HepG2 (cell line): ENCODE data around the gene NFE2L2. TPM values are rescaled to one million over a fixed set of nuclear protein-coding genes. Genes with fewer than 3 reads are reported as not detected.
A peak's percentile ranks its signal among the peaks of the same experiment; 100 is the strongest.

Experiments
- ARNTL ChIP-seq: sonication (generic); formaldehyde crosslinking; IDR thresholded peaks from 2 replicates; pipeline ENCODE4 v1.4.0; 2020; ENCODE audit warnings: mild to moderate bottlenecking, missing genetic modification reagents
- ATM ChIP-seq: fragments of 450-650 bp; IDR thresholded peaks from 2 replicates; pipeline ENCODE4 v1.7.1; 2017; ENCODE audit warnings: mild to moderate bottlenecking, borderline replicate concordance
- BATF2 ChIP-seq: sonication (generic); formaldehyde crosslinking; IDR thresholded peaks from 2 replicates; pipeline ENCODE4 v1.8.0; 2022; ENCODE audit warnings: mild to moderate bottlenecking, missing genetic modification reagents, moderate library complexity
- FOXP1 ChIP-seq, 2 experiments: fragments of 450-650 bp in 1 of 2; IDR thresholded peaks; 2 replicates each; pipeline ENCODE4 v1.6.1; 2017 to 2018; ENCODE audit warnings: antibody characterized with exemption in 1 of 2
- GTF3A ChIP-seq: sonication (generic); formaldehyde crosslinking; conservative IDR thresholded peaks from 2 replicates; pipeline ENCODE4 v1.4.0; 2020; ENCODE audit warnings: mild to moderate bottlenecking, missing genetic modification reagents
- GZF1 ChIP-seq: sonication (generic); formaldehyde crosslinking; IDR thresholded peaks from 2 replicates; pipeline ENCODE4 v1.5.1; 2020; ENCODE audit warnings: mild to moderate bottlenecking, missing genetic modification reagents
- LRRFIP1 ChIP-seq: sonication (generic); formaldehyde crosslinking; conservative IDR thresholded peaks from 2 replicates; pipeline ENCODE4 v1.4.0; 2020; ENCODE audit warnings: missing genetic modification reagents
- MEF2D ChIP-seq: sonication (generic); formaldehyde crosslinking; IDR thresholded peaks from 2 replicates; pipeline ENCODE4 v1.5.1; 2020; ENCODE audit warnings: mild to moderate bottlenecking, missing genetic modification reagents
- MXD1 ChIP-seq: sonication (generic); formaldehyde crosslinking; IDR thresholded peaks from 2 replicates; pipeline ENCODE4 v1.4.0; 2020; ENCODE audit warnings: mild to moderate bottlenecking, missing genetic modification reagents
- NCOA1 ChIP-seq: sonication (generic); formaldehyde crosslinking; IDR thresholded peaks from 2 replicates; pipeline ENCODE4 v1.9.0; 2021; ENCODE audit warnings: missing genetic modification reagents
- RBM22 ChIP-seq: fragments of 200-400 bp; formaldehyde crosslinking; optimal IDR thresholded peaks from 2 replicates; pipeline ENCODE3; 2017; ENCODE audit warnings: mild to moderate bottlenecking, low read length, moderate library complexity
- RFXAP ChIP-seq: sonication (generic); formaldehyde crosslinking; IDR thresholded peaks from 2 replicates; pipeline ENCODE4 v1.4.0; 2020; ENCODE audit warnings: missing genetic modification reagents, borderline replicate concordance
- SOX5 ChIP-seq: IDR thresholded peaks from 2 replicates; pipeline ENCODE4 v1.6.1; 2016; ENCODE audit warnings: borderline replicate concordance
- SP4 ChIP-seq: sonication (generic); formaldehyde crosslinking; IDR thresholded peaks from 2 replicates; pipeline ENCODE4 v1.8.1; 2023; ENCODE audit warnings: mild to moderate bottlenecking, missing genetic modification reagents
- TEF ChIP-seq: sonication (generic); formaldehyde crosslinking; IDR thresholded peaks from 2 replicates; pipeline ENCODE4 v1.5.0; 2020; ENCODE audit warnings: missing genetic modification reagents
- ZFP41 ChIP-seq: sonication (generic); formaldehyde crosslinking; IDR thresholded peaks from 2 replicates; pipeline ENCODE4 v1.4.0; 2020; ENCODE audit warnings: mild to moderate bottlenecking, missing genetic modification reagents, borderline replicate concordance
- ZGPAT ChIP-seq: IDR thresholded peaks from 2 replicates; pipeline ENCODE4 v1.6.1; 2016; ENCODE audit warnings: mild to moderate bottlenecking
- ZMYM3 ChIP-seq: sonication (generic); formaldehyde crosslinking; IDR thresholded peaks from 2 replicates; pipeline ENCODE4 v1.5.1; 2020; ENCODE audit warnings: mild to moderate bottlenecking, missing genetic modification reagents
- ZNF17 ChIP-seq: sonication (generic); formaldehyde crosslinking; IDR thresholded peaks from 2 replicates; pipeline ENCODE4 v1.5.0; 2020; ENCODE audit warnings: mild to moderate bottlenecking, missing genetic modification reagents
- ZNF224 ChIP-seq: sonication (generic); formaldehyde crosslinking; IDR thresholded peaks from 2 replicates; pipeline ENCODE4 v1.5.0; 2020; ENCODE audit warnings: mild to moderate bottlenecking, missing genetic modification reagents
- ZNF605 ChIP-seq: sonication (generic); formaldehyde crosslinking; IDR thresholded peaks from 2 replicates; pipeline ENCODE4 v1.8.0; 2022; ENCODE audit warnings: mild to moderate bottlenecking, missing genetic modification reagents
- ZNF703 ChIP-seq: sonication (generic); formaldehyde crosslinking; IDR thresholded peaks from 2 replicates; pipeline ENCODE4 v1.5.1; 2020; ENCODE audit warnings: missing genetic modification reagents, mild to moderate bottlenecking, moderate library complexity, borderline replicate concordance
- ZNF710 ChIP-seq: sonication (generic); formaldehyde crosslinking; IDR thresholded peaks from 2 replicates; pipeline ENCODE4 v1.5.0; 2020; ENCODE audit warnings: mild to moderate bottlenecking, missing genetic modification reagents, borderline replicate concordance
- ZNF772 ChIP-seq: sonication (generic); formaldehyde crosslinking; IDR thresholded peaks from 2 replicates; pipeline ENCODE4 v1.5.0; 2020; ENCODE audit warnings: mild to moderate bottlenecking, missing genetic modification reagents
- polyA plus RNA-seq, 8 experiments: library from polyadenylated mRNA; depleted of rRNA in 3 of 8; stranded (reverse) in 7 of 8; unstranded in 1 of 8; fragments of >200 nt; fragmentation: Illumina TruSeq in 4 of 8; extraction: Trizol in 4 of 8; gene quantifications; 2 replicates each; pipeline versions ENCODE4 v1.2.1 to v1.2.3, GENCODE V29; 2011 to 2016; ENCODE audit warnings: low read depth in 4 of 8, missing spikeins in 1 of 8, mixed read lengths in 1 of 8; ENCODE audit not compliant: insufficient read depth in 1 of 8
- total RNA-seq, 5 experiments: library from RNA; depleted of rRNA; stranded (reverse); fragments of >200 nt; fragmentation: Illumina TruSeq; extraction: Trizol; gene quantifications; 2 replicates each; pipeline ENCODE4 v1.2.3, GENCODE V29; 2016; ENCODE audit warnings: low read depth in 1 of 5

NFE2L2 gene
- total and polyA plus RNA-seq, 2 of the 13 experiments (the other 11 are each of a cell fraction or from before 2014, with no cell fraction given): 84.6 to 215 TPM

GRCh38 chr2:177255227-177255601 is 9.3 kb downstream of the NFE2L2 start (continued):
- no peak for TF ChIP-seq TEF (CRISPR knock-in tag)
- 0 out of 2 replicates have a peak, but pooled peaks have one; percentile 42 for TF ChIP-seq SP4 (CRISPR knock-in tag)
- TF ChIP-seq LRRFIP1 (CRISPR knock-in tag): no peak
- peak; percentile 40; the same call in 1 of the 2 replicates for TF ChIP-seq ARNTL
- TF ChIP-seq FOXP1 (IDR thresholded peaks at IDR 0.05): no peak
- TF ChIP-seq FOXP1 (CRISPR knock-in tag; IDR thresholded peaks at IDR 0.05): no peak
- no peak for TF ChIP-seq MEF2D (CRISPR knock-in tag)
- TF ChIP-seq ZNF772: 0 out of 2 replicates have a peak, but pooled peaks have one; percentile 31
- no peak for TF ChIP-seq ZNF224 (CRISPR knock-in tag)
- TF ChIP-seq ATM: no peak
- no peak for TF ChIP-seq ZMYM3 (CRISPR knock-in tag)
- TF ChIP-seq GTF3A: 0 out of 2 replicates have a peak, but pooled peaks have one; percentile 59
- TF ChIP-seq GZF1 (CRISPR knock-in tag): no peak
- TF ChIP-seq ZGPAT (CRISPR knock-in tag): no peak
- TF ChIP-seq ZNF605: 0 out of 2 replicates have a peak, but pooled peaks have one; percentile 27
- no peak for TF ChIP-seq BATF2
- TF ChIP-seq RBM22: peak; percentile 92
- TF ChIP-seq MXD1 (CRISPR knock-in tag): no peak
- no peak for TF ChIP-seq RFXAP (CRISPR knock-in tag)
- TF ChIP-seq SOX5 (CRISPR knock-in tag): no peak
- no peak for TF ChIP-seq NCOA1 (CRISPR knock-in tag)
- no peak for TF ChIP-seq ZFP41 (CRISPR knock-in tag)
- TF ChIP-seq ZNF703 (CRISPR knock-in tag): no peak
- no peak for TF ChIP-seq ZNF710
- no peak for TF ChIP-seq ZNF17
